ENCODE results near the gene DLG3.
A peak's percentile ranks its signal among the peaks of the same experiment; 100 is the strongest.

The DLG3 gene

DNA sequence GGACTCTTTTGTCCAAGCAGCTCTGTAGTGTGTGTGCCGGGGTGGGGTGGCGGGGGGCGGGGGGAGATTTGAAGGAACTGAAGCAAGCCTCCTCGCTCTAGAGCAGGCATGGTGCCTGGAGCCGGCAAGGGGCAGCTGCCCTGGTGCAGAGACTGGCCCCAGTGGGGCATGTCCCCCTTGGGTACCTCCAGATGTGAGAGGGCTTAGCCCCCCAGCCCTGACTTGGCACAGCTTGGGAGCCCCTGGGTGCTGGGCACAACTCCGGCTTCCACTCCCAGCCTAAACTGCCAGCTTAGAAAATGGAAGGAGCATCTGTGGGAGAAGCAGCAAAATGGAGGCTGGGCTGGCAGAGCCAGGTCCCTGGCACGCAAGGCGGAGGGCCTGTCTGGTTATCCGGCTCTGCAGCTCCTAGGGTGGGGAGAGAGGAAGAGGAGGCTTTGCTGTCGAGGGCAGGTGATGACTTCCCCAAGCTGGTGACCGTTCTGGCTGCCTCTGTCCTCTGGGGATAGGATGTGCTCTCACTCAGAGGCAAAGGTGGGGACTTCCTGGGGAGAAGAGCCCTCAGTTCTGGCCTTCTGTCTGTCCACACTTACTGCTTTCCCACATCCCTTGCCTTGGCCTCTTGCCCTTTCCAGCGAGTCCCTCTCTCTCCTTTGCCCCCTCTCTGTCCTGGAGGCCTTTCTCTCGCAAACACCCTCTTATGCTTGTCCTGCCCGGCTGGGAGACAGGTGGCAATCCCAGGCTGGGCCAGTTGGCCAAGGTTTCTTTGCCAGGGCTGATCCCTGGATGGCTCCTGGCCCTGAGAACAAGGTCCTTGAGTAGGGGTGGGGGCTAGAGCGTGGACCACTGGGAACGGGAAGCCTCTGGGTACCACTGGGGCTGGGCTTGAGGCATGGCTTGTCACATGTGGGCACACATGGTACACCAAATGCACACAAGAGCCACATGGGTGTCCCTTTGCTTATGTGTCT lies 2.0 kb downstream of the DLG3 start:
- TF ChIP-seq EZH2phosphoT487 (IDR thresholded peaks at IDR 0.05; ENCODE audit: borderline replicate concordance) = no peak
- TF ChIP-seq, protein P1, sequence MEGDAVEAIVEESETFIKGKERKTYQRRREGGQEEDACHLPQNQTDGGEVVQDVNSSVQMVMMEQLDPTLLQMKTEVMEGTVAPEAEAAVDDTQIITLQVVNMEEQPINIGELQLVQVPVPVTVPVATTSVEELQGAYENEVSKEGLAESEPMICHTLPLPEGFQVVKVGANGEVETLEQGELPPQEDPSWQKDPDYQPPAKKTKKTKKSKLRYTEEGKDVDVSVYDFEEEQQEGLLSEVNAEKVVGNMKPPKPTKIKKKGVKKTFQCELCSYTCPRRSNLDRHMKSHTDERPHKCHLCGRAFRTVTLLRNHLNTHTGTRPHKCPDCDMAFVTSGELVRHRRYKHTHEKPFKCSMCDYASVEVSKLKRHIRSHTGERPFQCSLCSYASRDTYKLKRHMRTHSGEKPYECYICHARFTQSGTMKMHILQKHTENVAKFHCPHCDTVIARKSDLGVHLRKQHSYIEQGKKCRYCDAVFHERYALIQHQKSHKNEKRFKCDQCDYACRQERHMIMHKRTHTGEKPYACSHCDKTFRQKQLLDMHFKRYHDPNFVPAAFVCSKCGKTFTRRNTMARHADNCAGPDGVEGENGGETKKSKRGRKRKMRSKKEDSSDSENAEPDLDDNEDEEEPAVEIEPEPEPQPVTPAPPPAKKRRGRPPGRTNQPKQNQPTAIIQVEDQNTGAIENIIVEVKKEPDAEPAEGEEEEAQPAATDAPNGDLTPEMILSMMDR (conservative IDR thresholded peaks at IDR 0.05; ENCODE audit: low read length) = no peak

DNA sequence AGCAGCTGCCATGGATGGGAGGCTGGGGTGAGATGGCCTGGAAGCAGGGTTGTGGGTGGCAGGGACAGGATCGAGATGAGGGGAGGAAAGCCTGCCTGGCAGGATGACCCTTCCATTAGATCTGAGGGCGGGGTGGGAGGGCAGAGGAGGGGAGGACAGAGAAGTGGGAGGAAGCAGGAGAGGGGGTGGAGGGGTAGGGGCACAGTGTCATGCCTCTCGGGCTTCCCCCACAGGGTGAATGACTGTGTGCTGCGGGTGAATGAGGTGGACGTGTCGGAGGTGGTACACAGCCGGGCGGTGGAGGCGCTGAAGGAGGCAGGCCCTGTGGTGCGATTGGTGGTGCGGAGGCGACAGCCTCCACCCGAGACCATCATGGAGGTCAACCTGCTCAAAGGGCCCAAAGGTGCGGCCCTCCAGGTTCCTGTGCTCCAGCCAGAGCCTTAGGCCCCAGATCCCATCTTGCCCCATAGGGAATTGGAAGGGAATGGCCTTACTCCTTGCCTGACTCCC lies 4.9 kb downstream of the DLG3 start:
- Histone ChIP-seq H3K9me3 (ENCODE audit: insufficient read depth, low read depth, low read length) (no peaks in the 10 kb centered on the region), H2AFZ (ENCODE audit: low read length) (no peak overlapping the region), H3K36me3 (ENCODE audit: insufficient read depth, low read length) (no peaks in the 10 kb centered on the region), H3K9me2 (replicated peaks; ENCODE audit: low read depth, low read length) (no peaks in the 10 kb centered on the region), H3K4me3 (ENCODE audit: low read length, poor library complexity, severe bottlenecking) (no peak overlapping the region), H3K27me3 (ENCODE audit: insufficient read depth, low read length, poor library complexity, severe bottlenecking) (no peaks in the 10 kb centered on the region), H3K4me2 (ENCODE audit: low read depth, low read length, poor library complexity, severe bottlenecking) (no peak overlapping the region), H3K9ac (ENCODE audit: low read depth, low read length, poor library complexity, severe bottlenecking) (no peak overlapping the region), H3F3A (ENCODE audit: low read depth) (no peaks in the 10 kb centered on the region), H4K20me1 (ENCODE audit: insufficient read depth, low read length, poor library complexity, severe bottlenecking) (no peaks in the 10 kb centered on the region), H3K4me1 (ENCODE audit: insufficient read depth, low read length, poor library complexity, severe bottlenecking) (peaks cover 14% of the 10 kb centered on the region), H3K79me2 (ENCODE audit: insufficient read depth, low read length) (no peaks in the 10 kb centered on the region)
- no peak for TF ChIP-seq EZH2phosphoT487 (IDR thresholded peaks at IDR 0.05; ENCODE audit: borderline replicate concordance)

More for the DNA sequence above, 2.0 kb downstream of the DLG3 start:
- H3K9me2 ChIP-seq (replicated peaks; ENCODE audit: low read depth, low read length) = no peaks in the 10 kb centered on the region
- no peak overlapping the region for H2AFZ ChIP-seq (ENCODE audit: low read length)
- H3K9ac ChIP-seq (ENCODE audit: low read depth, low read length, poor library complexity, severe bottlenecking) = no peak overlapping the region
- no peaks in the 10 kb centered on the region for H3K36me3 ChIP-seq (ENCODE audit: insufficient read depth, low read length)
- H3K9me3 ChIP-seq (ENCODE audit: insufficient read depth, low read depth, low read length) = no peaks in the 10 kb centered on the region
- H3K4me1 ChIP-seq (ENCODE audit: insufficient read depth, low read length, poor library complexity, severe bottlenecking) = no peaks in the 10 kb centered on the region
- no peak overlapping the region for H3K4me3 ChIP-seq (ENCODE audit: low read length, poor library complexity, severe bottlenecking)
- H3F3A ChIP-seq (ENCODE audit: low read depth) = no peaks in the 10 kb centered on the region
- H4K20me1 ChIP-seq (ENCODE audit: insufficient read depth, low read length, poor library complexity, severe bottlenecking) = no peaks in the 10 kb centered on the region
- H3K27me3 ChIP-seq (ENCODE audit: insufficient read depth, low read length, poor library complexity, severe bottlenecking) = no peaks in the 10 kb centered on the region
- no peak overlapping the region for H3K4me2 ChIP-seq (ENCODE audit: low read depth, low read length, poor library complexity, severe bottlenecking)
- no peaks in the 10 kb centered on the region for H3K79me2 ChIP-seq (ENCODE audit: insufficient read depth, low read length)

- TF ChIP-seq, protein P1 (conservative IDR thresholded peaks at IDR 0.05; ENCODE audit: low read length) = peak; percentile 60
- TF ChIP-seq EZH2phosphoT487 (IDR thresholded peaks at IDR 0.05; ENCODE audit: borderline replicate concordance) = no peak
- Histone ChIP-seq H4K20me1 (ENCODE audit: insufficient read depth, low read length, poor library complexity, severe bottlenecking) (peaks cover 7% of the 10 kb centered on the region), H3K9me3 (ENCODE audit: insufficient read depth, low read depth, low read length) (no peaks in the 10 kb centered on the region), H3K36me3 (ENCODE audit: insufficient read depth, low read length) (no peaks in the 10 kb centered on the region), H3K4me2 (ENCODE audit: low read depth, low read length, poor library complexity, severe bottlenecking) (peak overlapping the region; percentile 73), H3K27me3 (ENCODE audit: insufficient read depth, low read length, poor library complexity, severe bottlenecking) (no peaks in the 10 kb centered on the region), H2AFZ (ENCODE audit: low read length) (peak overlapping the region; percentile 89), H3F3A (ENCODE audit: low read depth) (no peaks in the 10 kb centered on the region), H3K4me1 (ENCODE audit: insufficient read depth, low read length, poor library complexity, severe bottlenecking) (peaks cover 35% of the 10 kb centered on the region), H3K9me2 (replicated peaks; ENCODE audit: low read depth, low read length) (no peaks in the 10 kb centered on the region), H3K4me3 (ENCODE audit: low read length, poor library complexity, severe bottlenecking) (peak overlapping the region; percentile 82), H3K9ac (ENCODE audit: low read depth, low read length, poor library complexity, severe bottlenecking) (peak overlapping the region; percentile 78), H3K79me2 (ENCODE audit: insufficient read depth, low read length) (peaks cover 23% of the 10 kb centered on the region)
These were observed 7.6 kb downstream of the DLG3 start for GRCh38 chrX:70452143-70452733.
